GM12878 (cell line): ENCODE measurements around the gene PRPF6. TPM values are rescaled to one million over a fixed set of nuclear protein-coding genes. Genes with fewer than 3 reads are reported as not detected.

Experiments
- ATAC-seq: fragments of 200-7000 bp; cut with Tn5 transposase; 3 replicates; pipeline ENCODE4 v1.9.1; 2020; ENCODE audit warnings: mild to moderate bottlenecking, moderate library complexity
- BruUV-seq: library from RNA; stranded (reverse); fragments of 400-500 nt; replicated peaks from 2 replicates; lab custom pipeline; 2021; lab: Mats Ljungman, UMichigan
- CTCF ChIA-PET: fragments of 300-600 bp; sonication (Branson Sonifier 250); formaldehyde crosslinking; extraction: SDS; loops from one replicate; lab custom pipeline; 2021; ENCODE audit warnings: inconsistent platforms; lab: Yijun Ruan, JAX
- POLR2A ChIA-PET: fragments of 350-600 bp; formaldehyde crosslinking; extraction: SDS; loops from one replicate; lab custom pipeline; 2021; ENCODE audit warnings: inconsistent platforms; lab: Charles Lee
- RAD21 ChIA-PET: fragments of 300-600 bp; sonication (Branson Sonifier 250); formaldehyde crosslinking; loops from one replicate; lab custom pipeline; 2023; ENCODE audit warnings: antibody characterized with exemption; ENCODE audit not compliant: unreplicated experiment; lab: Charles Lee
- SMC1A ChIA-PET: fragments of 300-600 bp; sonication (Branson Sonifier 250); formaldehyde crosslinking; loops from one replicate; lab custom pipeline; 2023; ENCODE audit not compliant: unreplicated experiment, uncharacterized antibody; lab: Charles Lee
- DNase-seq: peaks from one replicate; pipeline ENCODE4 v3.0.0-alpha.2; 2011; ENCODE audit warnings: low read depth, low spot score
- FAIRE-seq: peaks from 3 replicates; lab custom pipeline; 2011; peaks lifted over from hg19 to GRCh38; lab: Jason Lieb, UNC
- H2AFZ ChIP-seq: 2 replicates; pipeline ENCODE4 v1.6.0; 2011; ENCODE audit warnings: low read depth, low read length, control low read depth; ENCODE audit not compliant: control insufficient read depth
- H3K27ac ChIP-seq: 2 replicates; pipeline ENCODE4 v1.5.1; 2011; ENCODE audit warnings: control low read depth; ENCODE audit not compliant: control insufficient read depth, insufficient read depth
- H3K27me3 ChIP-seq, 2 experiments: replicated peaks in 1 of 2; 2 replicates each; pipeline versions ENCODE4 v1.6.0 to v1.6.1; 2011; ENCODE audit warnings: low read length in 1 of 2; ENCODE audit not compliant: control insufficient read depth in 2 of 2, insufficient read depth in 2 of 2
- H3K36me3 ChIP-seq, 2 experiments: 2 replicates each; pipeline ENCODE4 v1.5.1; 2011; ENCODE audit warnings: low read length in 1 of 2; ENCODE audit not compliant: control insufficient read depth in 2 of 2, insufficient read depth in 2 of 2
- H3K4me1 ChIP-seq: 2 replicates; pipeline ENCODE4 v1.6.1; 2011; ENCODE audit warnings: mild to moderate bottlenecking, low read length, moderate library complexity, mixed read lengths; ENCODE audit not compliant: control insufficient read depth, insufficient read depth
- H3K4me2 ChIP-seq: 2 replicates; pipeline ENCODE4 v1.6.0; 2011; ENCODE audit warnings: control low read depth; ENCODE audit not compliant: control insufficient read depth, insufficient read depth
- H3K4me3 ChIP-seq: fragments of 200-600 bp; sonication (generic); 2 replicates; pipeline ENCODE4 v1.5.1; 2016
- H3K79me2 ChIP-seq: 2 replicates; pipeline ENCODE4 v1.6.0; 2011; ENCODE audit warnings: low read length; ENCODE audit not compliant: control insufficient read depth, insufficient read depth
- H3K9ac ChIP-seq: 2 replicates; pipeline ENCODE4 v1.8.0; 2011; ENCODE audit warnings: low read length, control low read depth, mixed read lengths; ENCODE audit not compliant: control insufficient read depth, insufficient read depth
- H3K9me3 ChIP-seq: replicated peaks from 3 replicates; pipeline ENCODE4 v1.5.1; 2011; ENCODE audit warnings: mild to moderate bottlenecking, low read length; ENCODE audit not compliant: control insufficient read depth, insufficient read depth
- H4K20me1 ChIP-seq: 2 replicates; pipeline ENCODE4 v1.6.0; 2011; ENCODE audit not compliant: control insufficient read depth, insufficient read depth
- ATF3 ChIP-seq: IDR thresholded peaks from 2 replicates; pipeline ENCODE4 v1.6.1; 2011; ENCODE audit warnings: low read depth, mild to moderate bottlenecking, low read length, moderate library complexity, borderline replicate concordance; ENCODE audit errors: extremely low read depth
- BCLAF1 ChIP-seq: fragments of 450-650 bp; IDR thresholded peaks from 2 replicates; pipeline ENCODE4 v1.6.1; 2017; ENCODE audit warnings: antibody characterized with exemption, mild to moderate bottlenecking, moderate library complexity
- E2F8 ChIP-seq: fragments of 450-650 bp; IDR thresholded peaks from 2 replicates; pipeline ENCODE4 v1.6.1; 2018; ENCODE audit warnings: mild to moderate bottlenecking, low read depth, moderate library complexity; ENCODE audit not compliant: partially characterized antibody
- ESRRA ChIP-seq: IDR thresholded peaks from 2 replicates; pipeline ENCODE4 v1.6.1; 2012; ENCODE audit warnings: mild to moderate bottlenecking, low read length, improper control_type of control experiment
- HCFC1 ChIP-seq: fragments of 150-350 bp; IDR thresholded peaks from 2 replicates; pipeline ENCODE4 v1.6.1; 2014; ENCODE audit warnings: low read length
- HDGF ChIP-seq: fragments of 450-650 bp; IDR thresholded peaks from 2 replicates; pipeline ENCODE4 v1.6.1; 2016; ENCODE audit warnings: antibody characterized with exemption
- KAT2A ChIP-seq: conservative IDR thresholded peaks from 2 replicates; pipeline ENCODE4 v1.6.1; 2011; ENCODE audit warnings: low read depth, low read length; ENCODE audit not compliant: control insufficient read depth
- MLLT1 ChIP-seq: fragments of 450-650 bp; IDR thresholded peaks from 2 replicates; pipeline ENCODE4 v1.6.1; 2016; ENCODE audit warnings: mild to moderate bottlenecking
- RCOR1 ChIP-seq: conservative IDR thresholded peaks from 2 replicates; pipeline ENCODE4 v1.6.1; 2012; ENCODE audit warnings: low read depth, low read length, improper control_type of control experiment
- RELB ChIP-seq: fragments of 450-650 bp; IDR thresholded peaks from 2 replicates; pipeline ENCODE4 v1.6.1; 2017; ENCODE audit warnings: low read depth, mild to moderate bottlenecking, moderate library complexity
- YBX1 ChIP-seq: fragments of 450-650 bp; IDR thresholded peaks from 2 replicates; pipeline ENCODE4 v1.6.1; 2016; ENCODE audit warnings: antibody characterized with exemption
- WGBS: methylation state at CpG from one replicate; pipeline ENCODE4 v1.1.6; 2016; ENCODE audit warnings: low lambda C conversion rate; ENCODE audit not compliant: insufficient replicate concordance, insufficient coverage; ENCODE audit errors: missing lambda C conversion rate; 5-methylcytosine and 5-hydroxymethylcytosine counted together
- in situ Hi-C: fragments of 300-500 bp; cut with MboI; formaldehyde crosslinking; loops from 9 replicates; pipeline ENCODE4 v1.14.3; 2018; ENCODE audit warnings: mixed read lengths
- intact Hi-C: fragments of 100-400 bp; cut with micrococcal nuclease; formaldehyde crosslinking; loops from one replicate; pipeline ENCODE4 v1.14.2; 2022; ENCODE audit not compliant: unreplicated experiment
- polyA plus RNA-seq, 11 experiments: library from polyadenylated mRNA; depleted of rRNA in 4 of 11; unstranded in 6 of 11; stranded (reverse) in 5 of 11; fragments of >200 nt; fragmentation: Nextera tagmentation in 4 of 11; fragmentation: Illumina TruSeq in 1 of 11; extraction: Ambion mirVana in 4 of 11; extraction: Trizol in 1 of 11; gene quantifications; 1 replicate in 1 of 11; 2 replicates in 10 of 11; pipeline versions ENCODE4 v1.2.1 to v1.2.3, GENCODE V29; 2011 to 2016; ENCODE audit warnings: inconsistent platforms in 2 of 11, missing spikeins in 2 of 11, low read depth in 1 of 11
- total RNA-seq, 4 experiments: library from RNA; depleted of rRNA in 3 of 4; stranded (reverse); fragments of >200 nt in 3 of 4; fragmentation: Illumina TruSeq in 1 of 4; extraction: Trizol in 1 of 4; gene quantifications; 2 replicates each; pipeline versions ENCODE4 v1.2.1 to v1.2.3, GENCODE V29; 2013 to 2021

PRPF6 gene
- total and polyA plus RNA-seq, 10 of the 15 experiments (the other 5 are each of a cell fraction or from before 2014, with no cell fraction given): 5.0 to 102 (median 71.3) TPM

GRCh38 chr20:63967330-63968135, 13.4 kb upstream of the PRPF6 start:
- in situ Hi-C loops (no loop called here), intact Hi-C loops (no loop called here)
- Histone ChIP-seq H3K4me1 (peaks cover 11% of the 10 kb centered on the region), H4K20me1 (no peaks in the 10 kb centered on the region), H3K36me3 (peaks cover 2 to 13% of the 10 kb centered on the region in 2 experiments; a peak in 3 of 4 replicates), H2AFZ (no peak overlapping the region), H3K4me2 (no peak overlapping the region), H3K4me3 (no peak overlapping the region), H3K9ac (no peak overlapping the region), H3K27ac (no peak overlapping the region), H3K79me2 (peaks cover 15% of the 10 kb centered on the region), H3K27me3 (no peaks in the 10 kb centered on the region), H3K9me3 (no peaks in the 10 kb centered on the region)
- ChIA-PET SMC1A (no interaction called here), POLR2A (interaction anchor here (1.4 kb wide), 1 partner anchor 11 kb away, joined by 11 read pairs; the partner anchor contains the start of gene UCKL1), RAD21 (no interaction called here), CTCF (interaction anchor here (1.2 kb wide), 1 partner anchor 72 kb away, joined by 4 read pairs; no protein-coding TSS in a partner anchor)
- 97% methylated on average over 27 of the region's 28 CpGs for WGBS
- no peak for DNase-seq
- ATAC-seq: no peak
- BruUV-seq: no TSS peak
- no peak for FAIRE-seq
- no peak for TF ChIP-seq MLLT1
- TF ChIP-seq HCFC1: no peak
- TF ChIP-seq ATF3: no peak
- TF ChIP-seq ESRRA: no peak
- TF ChIP-seq RELB: no peak
- TF ChIP-seq HDGF: no peak
- no peak for TF ChIP-seq YBX1
- TF ChIP-seq RCOR1: no peak
- TF ChIP-seq BCLAF1: no peak
- TF ChIP-seq KAT2A: no peak
- TF ChIP-seq E2F8: no peak
